ENCODE measurements around the gene CSNK2B. TPM values are rescaled to one million over a fixed set of nuclear protein-coding genes. Genes with fewer than 3 reads are reported as not detected.

Gene CSNK2B
- total RNA-seq, 2 donors from 2014 or later, result 155 to 171 TPM

- H3K27ac ChIP-seq (ENCODE audit: low read depth, low read length), result no peak overlapping the region
- no peaks in the 10 kb centered on the region for H3K27me3 Mint-ChIP-seq (ENCODE audit: insufficient read depth)
- H3K9me3 ChIP-seq (ENCODE audit: control insufficient read depth, low read length), result no peaks in the 10 kb centered on the region
- H3K9ac ChIP-seq (ENCODE audit: extremely low read depth, low read length, poor library complexity, severe bottlenecking), result no peak overlapping the region
- DNase-seq, result no peak
- no peak overlapping the region for H3K4me3 ChIP-seq (ENCODE audit: low read length)
- WGBS, 2 experiments (ENCODE audit: insufficient coverage in 1 of 2, insufficient read length in 1 of 2), result 93% methylated on average over 7 to 9 of the region's 9 CpGs
- H3K4me1 Mint-ChIP-seq, result no peaks in the 10 kb centered on the region
- no peak overlapping the region for H3K27ac Mint-ChIP-seq
- no peaks in the 10 kb centered on the region for H3K27me3 ChIP-seq (ENCODE audit: control insufficient read depth, insufficient read depth, low read length, poor library complexity, severe bottlenecking)
- H3K4me3 Mint-ChIP-seq, result no peak overlapping the region
- H3K4me1 ChIP-seq (ENCODE audit: control insufficient read depth, insufficient read depth, low read length), result no peaks in the 10 kb centered on the region
- peaks cover 96% of the 10 kb centered on the region for H3K36me3 ChIP-seq (ENCODE audit: control insufficient read depth, insufficient read depth, low read length)
- peaks cover 80% of the 10 kb centered on the region for H3K36me3 Mint-ChIP-seq (ENCODE audit: low read depth)
- TF ChIP-seq CTCF (conservative IDR thresholded peaks at IDR 0.05), result no peak
- no peaks in the 10 kb centered on the region for H3K9me3 Mint-ChIP-seq
Observed at GRCh38 chr6:31639043-31639442, 26.8 kb upstream of the CSNK2B start.

- H3K27me3 Mint-ChIP-seq (ENCODE audit: insufficient read depth), result no peaks in the 10 kb centered on the region
- peaks cover 96% of the 10 kb centered on the region for H3K36me3 ChIP-seq (ENCODE audit: control insufficient read depth, insufficient read depth, low read length)
Observed at GRCh38 chr6:31639449-31639861, 26.4 kb upstream of the CSNK2B start.

GRCh38 chr6:31640612-31641011 is 25.3 kb upstream of the CSNK2B start:
- Mint-ChIP-seq H3K4me3 (no peak overlapping the region), H3K27ac (no peak overlapping the region), H3K9me3 (no peaks in the 10 kb centered on the region), H3K4me1 (no peaks in the 10 kb centered on the region), H3K36me3 (ENCODE audit: low read depth) (peaks cover 80% of the 10 kb centered on the region), H3K27me3 (ENCODE audit: insufficient read depth) (no peaks in the 10 kb centered on the region)
- Histone ChIP-seq H3K9ac (ENCODE audit: extremely low read depth, low read length, poor library complexity, severe bottlenecking) (no peak overlapping the region), H3K27ac (ENCODE audit: low read depth, low read length) (no peak overlapping the region), H3K4me1 (ENCODE audit: control insufficient read depth, insufficient read depth, low read length) (no peaks in the 10 kb centered on the region), H3K27me3 (ENCODE audit: control insufficient read depth, insufficient read depth, low read length, poor library complexity, severe bottlenecking) (no peaks in the 10 kb centered on the region), H3K9me3 (ENCODE audit: control insufficient read depth, low read length) (no peaks in the 10 kb centered on the region), H3K4me3 (ENCODE audit: low read length) (no peak overlapping the region), H3K36me3 (ENCODE audit: control insufficient read depth, insufficient read depth, low read length) (peaks cover 96% of the 10 kb centered on the region)
- no peak for TF ChIP-seq CTCF (conservative IDR thresholded peaks at IDR 0.05)
- 99 to 100% methylated on average over 3 to 6 of the region's 6 CpGs for WGBS, 2 experiments (ENCODE audit: insufficient coverage in 1 of 2, insufficient read length in 1 of 2)
- no peak for DNase-seq

More at GRCh38 chr6:31639449-31639861, 26.4 kb upstream of the CSNK2B start:
- Histone ChIP-seq H3K4me1 (ENCODE audit: control insufficient read depth, insufficient read depth, low read length) (no peaks in the 10 kb centered on the region), H3K9ac (ENCODE audit: extremely low read depth, low read length, poor library complexity, severe bottlenecking) (no peak overlapping the region), H3K27ac (ENCODE audit: low read depth, low read length) (no peak overlapping the region), H3K9me3 (ENCODE audit: control insufficient read depth, low read length) (no peaks in the 10 kb centered on the region), H3K4me3 (ENCODE audit: low read length) (no peak overlapping the region), H3K27me3 (ENCODE audit: control insufficient read depth, insufficient read depth, low read length, poor library complexity, severe bottlenecking) (no peaks in the 10 kb centered on the region)
- peaks cover 78% of the 10 kb centered on the region for H3K36me3 Mint-ChIP-seq (ENCODE audit: low read depth)
- no peak for TF ChIP-seq CTCF (conservative IDR thresholded peaks at IDR 0.05)
- no peak overlapping the region for H3K4me3 Mint-ChIP-seq
- H3K4me1 Mint-ChIP-seq, result no peaks in the 10 kb centered on the region
- DNase-seq, result no peak
- H3K9me3 Mint-ChIP-seq, result no peaks in the 10 kb centered on the region
- no peak overlapping the region for H3K27ac Mint-ChIP-seq
- 94 to 97% methylated on average over 3 to 10 of the region's 10 CpGs for WGBS, 2 experiments (ENCODE audit: insufficient coverage in 1 of 2, insufficient read length in 1 of 2)

All from endodermal cell (in vitro differentiated cells).